Renal pelvis (tissue), 4 donors: ENCODE measurements around the gene KDM4C. TPM values are rescaled to one million over a fixed set of nuclear protein-coding genes. Genes with fewer than 3 reads are reported as not detected.
A peak's percentile ranks its signal among the peaks of the same experiment; 100 is the strongest.
"Not testable (repeated sequence)": the region's sequence is repeated elsewhere in the genome, so short reads cannot be mapped to it uniquely, and the experiment has no call there.

Source experiments
- DNase-seq: peaks from one replicate; pipeline ENCODE4 v3.0.0-alpha.2; 2013
- polyA plus RNA-seq, 3 donors: library from polyadenylated mRNA; unstranded; fragments of 120-200 nt; gene quantifications; one replicate each; pipeline ENCODE4 v1.2.1, GENCODE V29; 2013; ENCODE audit not compliant: insufficient read length in 3 of 3

KDM4C gene
- polyA plus RNA-seq, 3 donors = 16.9 to 22.0 (median 19.2) TPM

GRCh38 chr9:6759185-6759977 is 1.6 kb downstream of the KDM4C start:
- peak; percentile 37 for DNase-seq

- DNase-seq = no peak
Measured at GRCh38 chr9:6761306-6761705, 3.5 kb downstream of the KDM4C start.

GRCh38 chr9:6763244-6763643 is 5.5 kb downstream of the KDM4C start:
- DNase-seq = no peak

- no peak for DNase-seq
Measured at GRCh38 chr9:6764011-6764410, 6.2 kb downstream of the KDM4C start.

- DNase-seq = no peak
Measured at GRCh38 chr9:6764523-6764922, 6.8 kb downstream of the KDM4C start.

GRCh38 chr9:6764950-6765349 is 7.2 kb downstream of the KDM4C start:
- no peak for DNase-seq

- no peak for DNase-seq
Measured at GRCh38 chr9:6765396-6765795, 7.6 kb downstream of the KDM4C start.

GRCh38 chr9:6766606-6767005 is 8.8 kb downstream of the KDM4C start:
- no peak for DNase-seq

- not testable (repeated sequence) for DNase-seq
Measured at GRCh38 chr9:6768587-6768986, 10.8 kb downstream of the KDM4C start.

- DNase-seq = no peak
Measured at GRCh38 chr9:6771722-6772121, 13.9 kb downstream of the KDM4C start.

- no peak for DNase-seq
Measured at GRCh38 chr9:6777213-6777902, 19.6 kb downstream of the KDM4C start.

- DNase-seq = no peak
Measured at GRCh38 chr9:6779417-6780241, 21.9 kb downstream of the KDM4C start.

- DNase-seq = no peak
Measured at GRCh38 chr9:6780690-6781089, 22.9 kb downstream of the KDM4C start.

- no peak for DNase-seq
Measured at GRCh38 chr9:6781476-6781875, 23.7 kb downstream of the KDM4C start.

- DNase-seq = no peak
Measured at GRCh38 chr9:6782345-6782744, 24.6 kb downstream of the KDM4C start.

GRCh38 chr9:6782981-6783380 is 25.2 kb downstream of the KDM4C start:
- no peak for DNase-seq

- DNase-seq = no peak
Measured at GRCh38 chr9:6783753-6784152, 26.0 kb downstream of the KDM4C start.

- no peak for DNase-seq
Measured at GRCh38 chr9:6785682-6786081, 27.9 kb downstream of the KDM4C start.

- DNase-seq = no peak
Measured at GRCh38 chr9:6787793-6788161, 30.0 kb downstream of the KDM4C start.

GRCh38 chr9:6788162-6789016 is 30.6 kb downstream of the KDM4C start:
- no peak for DNase-seq

GRCh38 chr9:6789017-6789338 is 31.2 kb downstream of the KDM4C start:
- DNase-seq = not testable (repeated sequence)

- no peak for DNase-seq
Measured at GRCh38 chr9:6790866-6791265, 33.1 kb downstream of the KDM4C start.
